Activated CD8-positive, alpha-beta memory T cell treated with anti-CD3 and anti-CD28 coated beads for 4 hours (primary cell): Measurements from ENCODE around the gene CD6.
"Not testable (repeated sequence)": the region's sequence is repeated elsewhere in the genome, so short reads cannot be mapped to it uniquely, and the experiment has no call there.

Source experiments
- DNase-seq, 2 donors: peaks; one replicate each; pipeline ENCODE4 v3.0.0-alpha.2; 2020; ENCODE audit warnings: low read depth in 2 of 2

CD6 gene

DNA sequence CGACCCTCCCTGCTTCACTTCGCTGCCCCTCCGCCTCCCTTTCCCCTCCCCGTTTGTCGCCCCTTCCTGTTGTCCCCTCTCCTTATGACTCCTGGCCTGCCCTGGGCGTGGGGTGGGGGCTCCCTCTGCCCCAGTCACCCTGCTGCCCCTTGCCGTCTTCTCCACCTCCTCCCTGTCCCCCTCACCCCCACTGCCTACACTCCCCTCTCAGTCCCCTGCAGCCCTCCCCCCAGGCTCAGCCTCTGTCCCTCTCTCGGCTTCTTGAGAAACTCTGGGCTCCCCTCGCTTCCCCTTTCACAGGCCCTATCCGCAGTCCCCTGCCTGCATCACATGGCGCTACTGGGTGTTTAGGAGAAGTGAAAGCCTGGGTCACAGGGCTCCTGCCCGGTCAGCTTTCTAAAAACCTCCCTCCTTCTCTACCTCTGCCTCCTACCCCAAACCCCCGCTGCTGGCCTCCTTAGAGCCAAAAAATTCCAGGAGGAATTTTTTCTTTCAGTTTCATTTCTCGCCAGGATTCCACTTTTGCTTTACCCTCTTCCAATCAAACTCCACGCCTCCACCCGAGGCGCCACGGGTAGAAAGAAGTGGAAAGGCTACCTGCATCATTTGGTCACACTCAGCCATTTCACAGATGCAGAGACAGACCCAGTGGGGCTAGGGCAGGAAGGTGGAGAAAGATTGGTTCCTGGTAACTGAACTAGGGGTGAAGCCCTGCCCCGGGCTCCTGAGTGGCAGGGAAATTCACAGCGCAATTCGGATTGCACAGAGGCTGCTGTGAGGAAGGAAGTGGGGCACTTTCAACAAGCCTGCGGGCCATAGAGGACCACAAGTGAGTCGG, 19.4 kb upstream of the CD6 start, which contains the start of gene SLC15A3:
SLC15A3 (minus strand) TSS at position 273 of the 838 bp plus-strand sequence. CDS start 625 bp downstream, outside the sequence.
- no peak for DNase-seq

DNA sequence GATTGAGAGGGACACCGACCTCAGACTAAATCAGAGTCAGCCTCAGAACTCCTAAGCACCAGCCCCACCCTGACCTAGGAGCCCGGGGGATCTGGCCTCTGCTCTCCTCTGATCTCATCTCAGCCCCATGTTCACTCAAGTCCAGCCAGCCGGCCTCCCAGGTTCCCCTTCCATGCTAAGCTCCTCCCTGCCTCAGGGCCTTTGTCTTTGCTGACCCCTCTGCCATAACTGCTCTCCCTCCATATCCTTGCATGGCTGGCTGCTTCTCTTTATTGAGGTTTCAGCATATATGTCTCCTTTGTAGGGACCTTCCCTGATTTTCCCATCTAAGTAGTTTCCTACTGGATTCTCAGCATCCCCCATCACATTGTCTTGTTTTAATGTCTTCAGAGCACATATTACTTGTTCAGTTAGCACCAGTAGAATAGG, 18.7 kb upstream of the CD6 start:
- DNase-seq, result no peak

- no peak for DNase-seq
Measured at GRCh38 chr11:60953781-60954180, 17.7 kb upstream of the CD6 start.

DNA sequence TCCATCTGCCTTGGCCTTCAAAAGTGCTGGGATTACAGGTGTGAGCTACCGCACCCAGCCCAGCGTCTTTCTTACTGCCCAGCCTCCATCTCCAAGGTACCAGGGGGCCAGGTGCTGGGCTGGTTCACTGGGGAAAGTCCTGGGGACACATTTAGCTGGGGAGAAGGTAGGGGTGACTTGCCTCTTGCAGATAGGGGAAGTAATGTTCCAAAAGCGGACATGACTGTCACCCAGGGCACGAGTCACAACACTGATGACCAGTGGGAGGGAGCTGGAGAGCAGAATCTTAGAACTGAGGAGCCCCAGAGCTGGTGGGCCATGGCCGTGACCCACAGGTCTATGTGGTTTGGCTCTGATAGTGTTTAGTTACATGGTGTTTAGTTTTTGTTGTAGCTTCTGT, 17.1 kb upstream of the CD6 start:
- no peak for DNase-seq

DNA sequence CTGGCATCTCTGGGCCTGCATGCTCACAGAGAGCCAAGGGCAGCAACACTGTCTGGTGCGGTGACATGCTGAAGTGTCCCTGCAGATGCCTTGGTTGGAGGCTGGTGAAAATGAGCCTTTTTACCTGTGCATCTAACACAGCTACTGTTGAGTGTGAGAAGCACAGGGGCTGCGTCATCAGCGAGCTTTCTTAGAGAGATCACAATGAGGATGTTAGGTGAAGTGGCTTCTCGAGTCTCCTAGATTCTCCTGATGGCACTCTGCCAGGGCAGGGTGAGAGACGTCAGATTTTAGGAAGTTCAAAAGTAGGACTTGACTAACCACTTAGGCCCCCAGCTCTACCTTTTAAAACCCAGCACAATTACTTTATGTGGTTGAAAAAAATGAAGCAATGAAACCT, 15.9 kb upstream of the CD6 start:
- DNase-seq, result no peak

- no peak for DNase-seq
Measured at GRCh38 chr11:60957188-60957587, 14.3 kb upstream of the CD6 start.

GRCh38 chr11:60959431-60959830, 12.0 kb upstream of the CD6 start:
- no peak for DNase-seq

DNA sequence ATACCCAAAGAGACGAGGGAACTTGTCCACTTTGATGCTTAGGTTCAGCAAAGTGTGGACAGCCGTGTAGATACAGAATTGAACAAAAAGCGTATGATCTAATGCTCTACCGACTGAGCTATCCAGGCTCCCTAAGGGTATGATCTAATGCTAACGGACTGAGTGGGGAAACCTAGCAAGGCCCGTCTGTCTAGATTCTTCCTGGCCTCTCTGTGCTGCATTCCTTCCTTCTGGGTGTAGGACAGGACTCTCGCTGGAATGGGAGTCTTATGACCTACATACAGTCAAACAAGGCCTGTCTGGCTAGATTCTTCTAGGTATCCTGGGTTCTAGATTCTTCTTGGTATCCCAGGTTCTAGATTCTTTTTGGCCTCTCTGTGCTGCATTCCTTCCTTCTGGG, 11.1 kb upstream of the CD6 start:
- no peak for DNase-seq

DNA sequence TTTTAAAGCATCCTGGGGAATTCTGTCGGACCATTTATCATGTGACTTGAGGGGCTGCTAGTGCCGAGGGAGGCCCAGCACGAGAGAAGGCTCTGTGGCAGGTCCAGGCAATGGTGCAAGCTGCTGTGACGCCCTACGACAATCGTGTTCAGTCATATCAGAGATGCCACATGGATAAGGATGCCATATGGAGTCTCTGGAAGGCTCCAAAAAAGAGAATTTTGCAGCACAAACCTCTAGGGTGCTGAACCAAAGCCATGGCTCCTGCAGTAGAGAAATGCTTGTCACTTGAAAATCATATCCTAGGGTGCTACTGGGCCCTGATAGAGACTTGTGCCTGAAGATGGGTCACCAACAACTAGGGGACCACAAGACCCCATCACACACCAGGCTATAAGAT, 6.7 kb upstream of the CD6 start:
- DNase-seq, result no peak

DNA sequence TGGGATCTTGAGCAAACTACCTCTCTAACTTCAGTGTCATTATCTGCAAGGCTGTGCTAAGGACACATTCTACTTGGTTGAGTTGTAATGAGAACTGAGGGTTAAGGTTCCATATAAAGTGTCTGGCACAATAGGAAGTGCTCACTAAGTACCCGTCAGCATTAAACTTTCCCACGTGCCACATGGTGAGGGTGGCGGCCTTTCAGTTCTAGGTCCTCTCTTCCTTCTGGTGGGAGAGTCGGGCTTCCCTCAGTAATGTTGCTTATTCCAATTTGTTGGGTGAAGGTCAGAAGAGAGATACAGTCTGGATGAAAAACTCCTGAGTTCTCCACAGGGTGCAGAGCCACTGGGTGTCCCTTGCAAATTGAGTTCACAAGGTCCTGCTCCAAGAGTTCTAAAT, 4.6 kb upstream of the CD6 start:
- DNase-seq, result no peak

DNA sequence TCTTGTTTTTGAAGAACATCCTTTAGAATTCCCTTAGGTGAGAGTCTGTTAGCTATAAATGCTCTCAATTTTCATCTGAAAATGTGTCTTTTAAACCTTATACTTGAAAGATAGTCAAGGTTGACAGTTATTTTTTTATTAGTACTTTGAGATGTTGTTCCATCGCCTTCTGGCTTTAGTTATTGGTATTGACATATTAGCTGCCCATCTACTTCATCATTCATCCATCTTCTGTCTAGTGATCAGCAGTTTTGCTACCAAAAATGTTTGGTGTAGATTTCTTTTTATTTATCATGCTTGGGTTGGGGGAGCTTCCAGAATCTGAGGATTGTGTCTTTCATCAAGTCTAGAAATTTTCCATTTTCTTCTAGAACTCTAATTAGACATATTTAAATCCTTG, 3.3 kb upstream of the CD6 start:
- DNase-seq, result no peak

- DNase-seq, result peak; percentile 59 to 64
Measured at GRCh38 chr11:60970369-60970774, 1.1 kb upstream of the CD6 start.

- DNase-seq, result no peak
Measured at GRCh38 chr11:60970890-60971289, 590 bp upstream of the CD6 start.

DNA sequence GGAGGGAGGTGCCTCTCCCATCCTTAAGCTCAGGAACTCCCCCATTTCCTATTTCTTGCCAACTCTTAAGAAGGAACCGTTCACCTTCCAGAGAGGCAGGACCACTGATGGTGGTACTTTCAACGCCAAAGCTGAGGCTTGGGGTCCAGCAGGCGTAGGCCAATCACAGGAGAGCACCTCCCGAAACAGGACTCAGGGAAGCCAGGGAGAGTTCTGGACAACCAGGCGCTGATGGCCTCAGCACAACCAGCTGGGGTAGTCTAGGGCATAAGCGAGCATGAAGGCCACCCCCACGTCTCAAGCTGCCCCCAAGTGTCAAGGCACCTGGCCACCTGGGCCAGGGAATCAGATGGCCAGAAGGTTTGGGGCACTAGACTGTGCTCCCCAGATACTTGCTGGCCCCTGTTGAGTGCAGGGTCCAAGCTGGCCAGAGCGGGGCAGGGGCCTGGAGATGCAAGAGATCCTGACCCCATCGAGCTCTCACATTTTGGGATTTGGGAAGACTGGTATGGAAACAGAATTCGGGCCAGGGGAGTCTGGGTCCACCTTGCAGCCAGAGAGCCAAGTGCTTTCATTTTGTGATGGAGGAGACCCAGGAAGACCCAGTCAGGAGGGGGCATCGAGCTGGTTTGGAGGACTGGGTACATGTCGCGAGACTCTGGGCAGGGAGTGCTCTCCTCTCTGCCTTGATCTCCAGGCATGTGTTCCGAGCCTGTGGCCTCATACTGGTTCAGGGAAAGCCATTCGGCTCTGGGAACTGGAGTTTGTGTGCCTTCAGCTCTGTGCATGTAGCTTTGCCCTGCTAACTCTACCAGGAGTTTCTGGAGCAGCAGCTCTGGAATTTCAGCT, 926 bp downstream of the CD6 start:
- no peak for DNase-seq

- DNase-seq, result no peak
Measured at GRCh38 chr11:60973699-60974098, 2.2 kb downstream of the CD6 start.

GRCh38 chr11:60974316-60974715, 2.8 kb downstream of the CD6 start:
- DNase-seq, result not testable (repeated sequence)

- DNase-seq, result no peak
Measured at GRCh38 chr11:60974726-60975125, 3.2 kb downstream of the CD6 start.

DNA sequence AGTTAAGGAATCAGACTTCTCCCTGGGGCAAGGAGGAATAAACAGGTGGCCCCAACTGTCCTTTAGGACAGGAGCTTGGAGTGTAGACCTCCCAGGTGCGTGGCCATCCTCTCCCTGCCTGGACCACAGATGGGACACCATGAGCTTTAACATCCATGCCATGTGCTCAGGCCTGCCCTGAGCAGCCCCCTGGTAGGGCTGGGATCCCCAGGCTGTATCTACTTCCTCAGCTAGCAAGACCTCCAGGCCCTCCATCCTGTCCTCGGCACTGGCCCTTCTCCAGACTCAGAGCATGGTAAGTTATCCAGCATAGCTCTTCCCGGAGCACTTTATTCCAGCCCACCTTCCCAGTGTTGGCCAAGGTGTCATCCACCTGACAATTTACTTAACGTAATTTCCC, 5.7 kb downstream of the CD6 start:
- no peak for DNase-seq

- DNase-seq, result no peak
Measured at GRCh38 chr11:60977836-60978235, 6.4 kb downstream of the CD6 start.

DNA sequence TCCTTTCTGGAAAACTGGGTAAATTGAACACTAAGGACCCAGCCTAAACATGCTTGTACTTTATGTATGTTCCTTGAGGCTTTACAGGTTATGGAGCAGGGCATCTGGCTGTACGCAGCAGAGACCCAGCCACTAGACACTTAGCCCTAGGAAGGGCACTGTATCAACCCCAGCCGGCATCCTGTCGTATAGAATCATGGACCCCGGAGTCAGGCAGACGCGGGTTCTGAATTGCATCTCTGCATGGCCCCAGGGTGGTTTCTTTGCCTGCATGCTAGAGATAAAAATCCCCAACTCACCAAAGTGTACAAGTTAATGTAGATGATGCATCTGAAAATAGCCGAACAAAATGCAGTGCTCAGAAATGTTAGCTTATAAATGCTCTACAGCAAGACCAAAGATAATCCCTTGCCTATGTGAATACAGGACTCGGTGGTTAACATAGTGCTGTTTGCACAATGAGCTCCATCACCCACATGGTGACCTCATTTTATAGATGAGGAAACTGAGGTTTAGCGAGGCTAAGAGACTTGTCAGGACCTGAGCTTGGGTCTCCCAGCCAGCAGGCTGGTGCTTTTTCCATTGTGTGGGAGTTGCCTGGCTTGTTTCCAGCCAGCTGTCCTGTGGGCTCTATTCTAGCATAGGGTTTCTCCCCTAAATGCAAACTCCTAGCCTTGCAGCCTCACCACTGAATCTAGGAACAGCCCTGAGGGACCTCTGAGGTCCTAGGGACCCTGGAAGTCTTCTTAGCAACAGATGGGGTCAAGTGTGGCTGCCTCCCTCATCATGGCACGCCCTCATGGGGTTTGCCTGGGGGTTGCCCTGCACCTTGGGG, 7.3 kb downstream of the CD6 start:
- peak; percentile 33 to 42 for DNase-seq

DNA sequence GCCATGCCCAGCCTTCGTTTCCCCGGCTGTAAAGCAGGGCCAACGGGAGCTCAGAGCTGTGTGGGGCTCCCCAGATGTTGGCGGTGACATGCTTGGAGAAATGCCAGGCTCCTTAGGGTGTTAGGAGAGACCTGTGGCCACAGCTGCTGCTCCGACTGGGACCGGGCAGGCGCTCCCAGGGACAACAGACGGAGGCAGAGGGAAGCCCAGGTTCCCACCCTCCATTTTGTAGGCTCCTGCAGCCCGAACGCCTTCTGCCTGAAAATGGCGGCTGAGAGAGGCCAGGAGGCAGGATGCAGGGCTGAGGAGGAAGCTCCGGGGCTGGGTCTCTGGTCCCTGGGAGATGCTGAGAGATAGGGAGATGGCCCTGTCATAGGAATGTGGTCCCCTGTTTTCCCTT, 10.0 kb downstream of the CD6 start:
- no peak for DNase-seq

DNA sequence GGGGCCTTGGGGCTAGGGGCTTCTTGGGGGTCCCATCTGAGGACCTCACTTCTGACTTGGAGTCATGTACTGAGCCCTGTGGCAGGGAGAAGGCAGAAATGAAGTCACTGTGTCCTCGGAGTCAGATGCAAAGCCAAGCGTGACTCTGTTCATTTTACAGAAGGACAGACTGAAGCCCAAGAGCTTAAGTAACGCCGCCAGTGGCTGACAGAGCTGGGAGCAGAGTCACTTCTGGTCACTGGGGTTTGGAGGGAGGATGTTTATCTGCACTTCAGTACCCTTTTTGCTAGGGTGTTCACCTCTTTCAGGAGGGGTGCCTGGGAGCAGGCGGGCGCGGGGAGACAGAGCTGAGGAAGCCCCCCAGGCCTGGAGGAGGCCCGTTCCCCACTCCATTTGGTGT, 10.7 kb downstream of the CD6 start:
- no peak for DNase-seq
